Middle frontal gyrus (tissue), 1 donor: Measurements from ENCODE around the gene DCPS.
"Not testable (repeated sequence)": the region's sequence is repeated elsewhere in the genome, so short reads cannot be mapped to it uniquely, and the experiment has no call there.

Experiments used
- DNase-seq: peaks from one replicate; pipeline ENCODE4 v3.0.0-alpha.2; 2015; ENCODE audit warnings: low spot score; ENCODE audit errors: extremely low spot score

DCPS gene

DNA sequence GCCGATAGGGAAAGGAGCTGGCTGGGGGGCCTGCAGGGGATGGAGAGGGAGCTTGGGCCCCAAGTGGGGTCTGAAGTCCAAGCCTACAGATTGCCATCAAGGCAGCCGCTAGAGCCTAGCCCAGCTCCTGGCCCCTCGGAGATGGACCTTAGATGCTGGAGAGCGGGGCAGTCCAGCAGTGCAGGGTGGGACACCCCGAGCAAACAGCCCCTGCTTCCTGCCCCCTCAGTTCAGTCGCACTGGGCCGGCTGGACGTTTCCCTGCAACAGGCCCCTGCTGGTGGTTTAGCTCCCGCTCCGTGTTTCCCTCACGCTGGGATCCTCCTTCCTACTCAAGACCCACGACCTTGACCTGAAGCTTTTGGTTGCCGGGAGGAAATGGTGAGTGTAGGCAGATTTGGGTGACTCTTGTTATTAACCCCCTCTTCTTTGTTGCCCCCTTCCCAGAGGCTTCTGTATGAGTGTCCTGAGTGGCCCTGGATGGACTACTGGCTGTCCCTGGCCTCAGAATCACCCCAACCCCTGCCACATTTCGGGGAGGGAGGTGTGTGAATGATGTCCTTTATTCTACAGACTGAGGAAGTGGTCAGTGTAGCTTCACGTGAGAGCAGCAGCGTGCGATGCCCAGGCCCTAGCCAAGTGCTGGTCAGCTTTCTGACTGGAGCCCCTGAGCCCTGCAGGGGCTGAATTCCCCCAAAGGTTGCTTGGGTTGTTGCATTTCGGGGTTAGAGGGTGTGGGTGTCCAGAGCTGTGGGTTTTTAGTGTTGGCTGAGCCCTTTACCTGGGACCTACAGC is 54.3 kb downstream of the DCPS start:
- no peak for DNase-seq

- no peak for DNase-seq
Observed at GRCh38 chr11:126358763-126359160, 54.9 kb downstream of the DCPS start.

GRCh38 chr11:126359431-126360048 is 55.7 kb downstream of the DCPS start:
- peak; percentile 55 for DNase-seq

DNA sequence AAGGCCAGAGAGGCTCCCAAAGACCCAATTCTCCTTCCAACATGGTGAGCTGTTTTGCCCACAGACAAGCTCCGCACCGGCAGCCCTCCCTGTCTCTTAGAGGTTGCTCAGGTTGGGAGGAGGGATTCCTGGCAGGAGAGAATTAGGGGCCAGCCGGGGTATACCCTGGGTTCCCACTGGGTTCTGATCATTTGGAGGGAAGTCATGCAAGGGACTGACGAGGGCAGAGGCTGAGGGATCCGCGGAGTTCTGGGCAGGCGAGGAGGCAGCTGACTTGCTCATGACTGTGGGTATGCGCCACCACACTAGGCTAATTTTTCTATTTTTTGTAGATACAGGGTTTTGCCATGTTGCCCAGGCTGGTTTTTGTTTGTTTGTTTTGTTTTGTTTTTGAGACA is 56.2 kb downstream of the DCPS start:
- DNase-seq = no peak

DNA sequence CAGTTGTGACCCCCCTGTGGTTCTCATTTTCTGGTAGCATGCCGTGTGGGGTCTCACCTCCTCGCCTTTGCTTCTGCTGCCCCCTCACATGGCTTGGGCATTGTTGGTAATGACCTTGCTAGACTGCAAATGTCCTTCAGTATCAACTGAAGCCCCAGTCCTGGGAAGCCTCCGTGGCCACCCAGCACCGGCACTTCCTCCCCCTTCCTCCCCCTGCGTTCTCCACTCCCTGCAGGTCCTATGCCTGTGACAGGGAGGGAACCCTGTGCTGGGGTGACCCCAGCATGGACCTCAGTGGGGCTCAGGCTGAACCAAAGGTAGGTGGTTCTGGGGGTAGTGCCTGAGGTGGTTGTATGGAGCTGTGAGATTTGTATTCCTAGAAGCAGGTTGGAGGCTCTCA is 57.5 kb downstream of the DCPS start:
- no peak for DNase-seq

- DNase-seq = no peak
Observed at GRCh38 chr11:126362879-126363655, 59.2 kb downstream of the DCPS start.

DNA sequence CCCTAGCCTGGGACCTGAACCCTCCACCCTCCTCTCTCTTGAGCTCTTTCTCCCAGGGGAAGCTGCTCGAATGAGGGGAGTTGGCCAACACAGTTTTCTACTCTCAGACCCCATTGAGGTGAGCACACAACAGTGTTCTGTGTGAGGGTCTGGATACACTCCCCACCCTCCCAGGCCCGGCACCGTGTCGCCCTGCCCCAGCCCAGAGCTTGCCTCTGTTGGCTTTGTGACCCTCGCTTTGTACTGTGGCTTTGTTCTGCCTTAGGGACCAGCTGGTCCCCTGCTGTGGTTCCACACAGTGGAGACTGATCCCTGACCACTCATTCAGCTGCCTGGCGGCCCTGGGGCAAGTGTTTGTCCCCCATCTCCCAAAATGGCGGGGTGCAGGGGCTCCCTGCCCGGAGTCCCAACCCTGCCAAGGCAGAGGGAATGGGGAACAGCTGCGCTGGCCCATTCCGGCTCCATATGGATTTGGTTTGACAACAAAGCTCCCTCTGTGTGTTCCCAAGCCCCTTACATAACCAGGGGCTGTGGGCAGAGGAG is 59.9 kb downstream of the DCPS start:
- DNase-seq = peak; percentile 39

- not testable (repeated sequence) for DNase-seq
Observed at GRCh38 chr11:126364735-126365134, 60.9 kb downstream of the DCPS start.

DNA sequence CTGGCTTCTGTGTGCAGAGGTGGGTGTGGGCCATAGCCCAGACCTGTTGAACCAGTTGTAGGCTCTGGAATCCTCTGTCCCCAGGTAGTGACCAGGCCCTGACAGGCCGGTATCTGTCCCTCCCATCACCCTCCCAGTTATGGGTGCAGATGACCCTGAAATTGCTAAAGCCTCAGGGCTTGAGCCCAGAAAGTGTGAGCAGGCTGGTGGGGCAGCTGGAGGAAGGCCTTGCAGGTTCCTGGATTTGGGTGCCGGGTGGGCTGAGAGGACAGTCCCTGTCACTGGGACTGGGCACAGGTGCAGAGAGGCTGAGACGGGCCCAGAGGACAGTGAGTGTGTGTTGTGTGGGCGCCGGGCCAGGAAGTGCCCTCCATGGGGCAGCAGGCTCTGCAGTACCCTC is 61.6 kb downstream of the DCPS start:
- DNase-seq = not testable (repeated sequence)

DNA sequence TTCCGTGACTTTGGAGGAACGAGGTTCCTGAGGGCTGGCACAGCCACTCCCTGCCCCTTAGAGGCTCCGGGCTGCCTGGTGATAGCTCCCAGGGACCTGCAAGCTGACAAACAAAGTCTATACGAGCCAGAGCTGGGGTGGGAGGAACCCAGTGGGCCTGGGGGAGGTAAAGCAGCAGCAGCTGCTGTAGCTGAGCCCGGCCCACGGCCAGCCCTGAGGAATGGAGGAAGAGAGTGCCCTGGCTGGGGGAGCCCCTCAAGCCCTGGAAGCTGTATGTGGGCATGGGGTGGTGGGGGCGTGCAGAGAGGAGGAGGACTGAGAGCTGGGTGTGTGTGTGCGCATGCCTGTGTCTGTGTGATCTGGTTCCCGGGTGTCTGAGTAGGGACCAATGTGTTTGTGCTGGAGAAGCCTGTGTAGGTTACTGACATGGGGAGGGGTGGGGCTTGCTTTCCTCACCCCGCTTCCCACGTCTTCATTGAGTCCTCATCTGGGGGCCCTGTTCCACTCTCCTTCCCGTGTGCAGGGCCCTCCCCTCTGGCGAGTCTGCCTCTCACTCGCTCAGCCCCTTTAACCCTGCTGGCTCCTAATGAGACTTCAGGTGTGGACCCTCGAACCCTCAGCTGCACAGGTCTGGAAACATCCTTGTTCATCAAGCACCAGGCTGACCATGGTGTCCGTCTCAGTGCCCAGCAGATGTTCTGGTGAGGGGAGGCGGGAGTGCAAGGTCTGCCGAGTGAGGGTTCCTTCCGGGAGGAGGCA is 62.4 kb downstream of the DCPS start:
- DNase-seq = no peak

DNA sequence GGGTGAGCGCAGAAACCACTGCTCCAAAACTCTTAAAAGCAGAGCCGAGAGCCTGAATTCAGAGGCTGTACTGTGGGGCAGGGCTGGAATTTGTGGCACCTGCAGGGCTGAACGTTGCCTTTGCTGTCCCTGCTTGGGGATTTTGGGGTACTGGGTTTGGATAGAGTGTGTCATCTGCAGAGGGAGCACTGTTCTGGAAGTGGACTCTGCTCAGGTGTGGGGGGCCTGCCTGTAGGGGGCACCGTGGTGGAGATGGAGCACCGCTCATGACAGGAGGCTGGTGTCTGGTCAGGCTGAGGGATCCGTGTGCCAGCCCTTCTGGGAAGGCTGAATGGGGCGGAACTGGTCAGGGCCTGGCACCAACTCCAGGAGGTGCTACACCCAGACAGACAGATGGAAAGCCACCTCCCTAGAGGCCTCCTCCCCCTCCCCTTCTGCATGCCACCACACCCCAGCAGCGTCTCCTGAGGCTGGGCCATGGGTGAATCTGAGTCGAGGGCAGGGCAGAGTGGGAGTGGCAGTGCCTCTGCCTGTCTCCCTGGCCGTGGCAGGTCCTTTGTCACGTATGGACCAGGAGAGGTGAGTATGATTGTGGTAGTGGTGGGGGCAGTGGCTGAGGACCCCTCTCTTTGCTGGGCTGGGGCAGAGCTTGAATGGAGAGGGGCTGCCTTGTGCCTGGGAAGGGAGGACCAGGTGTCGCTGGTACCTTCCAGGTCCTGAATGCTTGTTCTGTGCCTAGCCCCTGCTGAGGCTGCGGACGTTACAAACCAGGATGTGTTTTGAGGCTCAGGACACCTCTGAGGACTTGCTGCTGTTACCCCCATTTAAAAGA is 63.2 kb downstream of the DCPS start:
- DNase-seq = not testable (repeated sequence)

- DNase-seq = not testable (repeated sequence)
Observed at GRCh38 chr11:126367806-126368205, 63.9 kb downstream of the DCPS start.

DNA sequence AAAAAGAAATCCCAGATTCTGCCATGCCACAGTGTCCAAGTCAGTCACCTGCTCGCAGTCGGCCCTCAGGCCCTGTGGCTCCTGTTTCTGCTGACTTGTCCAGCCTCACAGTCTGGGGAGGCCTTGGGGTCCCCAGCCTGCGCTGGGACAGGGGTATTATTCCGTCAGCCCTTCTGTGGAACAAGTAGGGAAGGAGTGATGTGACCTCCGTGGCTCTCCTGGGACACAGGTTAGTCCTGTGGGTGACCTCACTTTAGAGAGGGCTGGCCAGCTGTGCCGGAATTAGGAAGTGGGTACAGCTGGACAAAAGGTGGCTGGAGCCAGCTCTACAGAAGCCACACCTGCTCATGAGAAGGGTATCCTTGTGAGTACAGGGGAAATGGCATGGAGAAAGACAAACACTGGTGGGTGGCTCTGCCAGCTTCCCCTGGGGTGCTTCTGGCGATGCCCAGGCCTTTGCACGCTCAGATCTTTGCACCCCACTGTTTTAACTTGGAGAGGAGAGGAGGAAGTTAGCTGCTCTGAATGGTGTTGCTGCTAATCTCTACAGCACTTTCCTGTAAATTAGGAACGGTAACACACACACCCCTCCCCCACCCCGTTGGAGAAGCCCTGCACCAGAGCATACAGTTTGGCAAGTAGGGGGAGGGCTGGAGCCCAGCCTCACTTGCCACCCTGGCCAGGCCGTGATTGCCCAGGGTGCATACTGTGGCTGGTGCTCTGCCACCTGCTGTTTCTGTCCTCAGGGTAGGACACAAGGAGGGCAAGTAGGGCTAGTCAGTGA is 64.7 kb downstream of the DCPS start:
- not testable (repeated sequence) for DNase-seq

DNA sequence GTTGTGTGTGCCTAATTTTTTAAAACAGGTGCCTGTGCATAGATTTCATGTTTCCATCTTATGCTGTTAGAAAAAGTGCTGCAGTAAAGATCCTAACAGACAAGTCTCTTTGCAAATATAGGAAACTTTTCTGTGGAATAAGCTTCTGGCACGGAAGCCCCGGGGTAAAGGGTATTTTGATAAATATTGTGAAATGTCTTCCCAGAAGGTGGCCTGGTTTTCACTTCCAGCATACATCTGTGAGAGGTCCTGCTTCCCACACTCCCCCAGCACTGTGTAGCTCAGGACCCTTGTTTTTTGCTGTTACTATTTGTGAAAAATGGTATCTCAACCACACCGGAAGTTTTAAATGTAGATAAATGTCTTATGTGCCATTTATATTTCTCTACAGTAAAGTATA is 66.2 kb downstream of the DCPS start:
- no peak for DNase-seq

GRCh38 chr11:126371595-126371994 is 67.7 kb downstream of the DCPS start:
- DNase-seq = no peak

DNA sequence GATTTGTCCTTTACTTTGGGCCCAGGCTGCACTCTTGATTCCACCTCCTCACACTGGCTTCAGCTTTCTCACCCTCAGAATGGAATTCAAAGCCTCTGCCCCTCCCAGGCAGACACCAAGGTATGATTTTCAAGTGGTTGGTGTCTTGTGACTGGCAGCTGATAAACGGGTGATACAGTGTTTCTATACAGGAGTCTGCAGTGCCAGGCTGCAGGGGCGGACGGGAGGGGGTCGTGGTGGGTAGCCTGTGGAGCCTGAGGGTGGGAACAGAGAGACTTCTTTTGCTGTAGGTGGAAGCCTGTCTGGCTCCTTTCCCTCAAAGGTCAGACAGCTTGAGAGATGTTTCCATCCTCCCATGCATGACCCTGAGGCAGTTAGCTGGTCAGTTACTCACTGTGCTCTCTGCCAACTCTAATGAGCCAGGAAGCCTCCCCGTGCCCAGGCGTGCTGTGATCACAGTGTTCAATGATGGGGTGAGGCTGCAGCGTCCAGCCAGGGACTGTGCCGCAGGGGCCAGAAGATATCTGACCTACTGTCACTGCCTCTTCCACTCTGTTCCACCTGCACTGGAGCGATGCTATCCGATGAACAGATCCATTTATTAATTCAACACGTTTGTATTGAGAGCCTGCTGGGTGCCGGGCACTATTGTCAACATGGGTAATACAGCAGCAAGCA is 69.7 kb downstream of the DCPS start:
- DNase-seq = not testable (repeated sequence)

DNA sequence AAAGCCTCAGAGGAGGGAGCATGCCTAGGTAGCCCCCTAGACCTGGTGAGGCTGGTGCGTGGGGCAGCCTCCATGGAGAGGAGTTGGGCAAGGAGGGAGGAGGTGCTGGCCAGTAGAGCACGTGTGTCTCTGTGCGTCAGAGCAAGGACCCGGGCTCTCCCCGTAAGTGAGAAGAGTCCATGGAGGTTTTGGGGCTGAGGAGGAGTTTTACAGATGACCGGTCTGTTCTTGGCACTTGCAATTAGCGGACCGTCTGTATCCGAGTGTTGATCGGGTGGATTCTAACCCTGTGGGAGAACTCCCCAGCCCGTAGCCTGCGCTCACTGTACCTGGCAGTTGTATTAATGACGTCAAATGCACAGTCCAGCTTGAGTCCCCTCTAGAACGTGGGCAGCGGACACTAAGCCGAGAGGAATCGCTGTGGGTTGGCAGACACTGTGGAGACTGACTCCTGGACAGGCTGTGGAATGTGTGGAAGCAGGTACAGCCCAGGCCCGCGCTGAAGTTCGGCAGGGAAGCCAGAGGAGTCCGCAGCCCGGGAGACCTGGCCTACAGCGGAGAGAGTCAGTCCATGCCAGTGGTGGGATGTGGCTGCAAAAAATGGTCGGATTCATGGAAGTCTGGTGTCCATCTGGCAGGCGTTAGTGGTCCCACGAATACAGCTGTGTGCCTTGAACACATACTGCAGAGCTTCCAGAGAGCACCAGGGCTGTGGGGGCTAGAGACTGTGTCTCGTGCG is 70.9 kb downstream of the DCPS start:
- not testable (repeated sequence) for DNase-seq

DNA sequence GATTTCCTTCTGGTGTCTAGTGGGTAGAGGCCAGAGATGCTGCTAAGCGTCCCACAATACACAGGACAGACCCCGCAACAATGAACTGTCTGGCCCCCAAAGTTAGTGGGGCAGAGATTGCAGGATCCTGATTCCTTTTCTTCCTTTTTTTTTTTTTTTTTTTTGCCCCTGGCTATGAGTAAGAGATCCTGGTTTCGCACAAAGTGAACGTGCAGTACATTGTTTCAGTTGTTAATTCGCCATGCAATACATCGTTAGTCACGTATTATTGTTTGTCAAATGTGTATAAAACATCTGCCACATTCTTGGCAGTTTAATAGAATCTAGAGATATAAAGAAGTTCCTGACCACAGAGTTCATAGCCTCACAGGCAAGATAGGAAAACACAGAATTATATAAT is 71.9 kb downstream of the DCPS start:
- DNase-seq = no peak
